ENCODE data around the gene ZNF2. TPM values are rescaled to one million over a fixed set of nuclear protein-coding genes. Genes with fewer than 3 reads are reported as not detected.

Gene ZNF2
- total RNA-seq, 4 donors from 2014 or later = 3.2 to 3.8 (median 3.7) TPM; not detected in 1

- no peak overlapping the region for H3K4me3 ChIP-seq
- no peak overlapping the region for H3K27ac ChIP-seq
- TF ChIP-seq POLR2A (IDR thresholded peaks at IDR 0.05) (no peak), CTCF (IDR thresholded peaks at IDR 0.05) (no peak)
- DNase-seq = no peak
- peaks cover 0 to 22% (median 8%) of the 10 kb centered on the region in 4 donors for H3K9me3 ChIP-seq
- no peaks in the 10 kb centered on the region for H3K27me3 ChIP-seq
- H3K36me3 ChIP-seq = no peaks in the 10 kb centered on the region
- no peaks in the 10 kb centered on the region for H3K4me1 ChIP-seq
Measured at GRCh38 chr2:95225658-95226057, 60.0 kb downstream of the ZNF2 start.

- H3K4me1 ChIP-seq = no peaks in the 10 kb centered on the region
- TF ChIP-seq POLR2A (IDR thresholded peaks at IDR 0.05) (no peak), CTCF (IDR thresholded peaks at IDR 0.05) (peak in 4 of 6 experiments; percentile 46 to 74 (median 70))
- no peak overlapping the region for H3K27ac ChIP-seq
- no peaks in the 10 kb centered on the region for H3K27me3 ChIP-seq
- no peaks in the 10 kb centered on the region for H3K36me3 ChIP-seq
- no peaks in the 10 kb centered on the region for H3K9me3 ChIP-seq
- peak; percentile 18 to 81 (median 59) for DNase-seq
- no peak overlapping the region for H3K4me3 ChIP-seq
Measured at GRCh38 chr2:95231723-95232122, 66.1 kb downstream of the ZNF2 start.

- Histone ChIP-seq H3K4me3 (no peak overlapping the region), H3K4me1 (no peaks in the 10 kb centered on the region), H3K27ac (no peak overlapping the region), H3K36me3 (no peaks in the 10 kb centered on the region), H3K27me3 (no peaks in the 10 kb centered on the region), H3K9me3 (no peaks in the 10 kb centered on the region)
- no peak for TF ChIP-seq CTCF (IDR thresholded peaks at IDR 0.05)
- TF ChIP-seq POLR2A (IDR thresholded peaks at IDR 0.05) = no peak
- no peak for DNase-seq
Measured at GRCh38 chr2:95232232-95232631, 66.6 kb downstream of the ZNF2 start.

Other genes with a start within 250 kb of the ZNF2 start
- gene MAL, start 140.1 kb upstream of the ZNF2 start, total RNA-seq = 1 to 10 TPM in 1 of 4 donors, not detected in 3; 1.2 TPM
- 10 to 100 TPM; 52.0 to 87.3 (median 66.2) TPM for gene MRPS5, start 44.0 kb upstream of the ZNF2 start, total RNA-seq
- gene ZNF514, start 6.0 kb upstream of the ZNF2 start, total RNA-seq = 10 to 100 TPM; 14.2 to 52.0 (median 23.6) TPM
- 10 to 100 TPM in 1 of 4 donors, 1 to 10 TPM in 3; 2.7 to 16.5 (median 6.6) TPM for gene ZNF892, start 41.7 kb downstream of the ZNF2 start, total RNA-seq
- gene PROM2, start 108.6 kb downstream of the ZNF2 start, total RNA-seq = 10 to 100 TPM; 13.1 to 68.9 (median 39.2) TPM
- gene KCNIP3, start 131.5 kb downstream of the ZNF2 start, total RNA-seq = 10 to 100 TPM in 1 of 4 donors, 1 to 10 TPM in 3; 4.9 to 11.4 (median 7.2) TPM
- gene FAHD2A, start 236.9 kb downstream of the ZNF2 start, total RNA-seq = 100 to 1,000 TPM in 2 of 4 donors, 10 to 100 TPM in 2; 10.7 to 112 (median 87.1) TPM